ENCODE measurements around the gene PARS2.
A peak's percentile ranks its signal among the peaks of the same experiment; 100 is the strongest.

PARS2 gene

DNA sequence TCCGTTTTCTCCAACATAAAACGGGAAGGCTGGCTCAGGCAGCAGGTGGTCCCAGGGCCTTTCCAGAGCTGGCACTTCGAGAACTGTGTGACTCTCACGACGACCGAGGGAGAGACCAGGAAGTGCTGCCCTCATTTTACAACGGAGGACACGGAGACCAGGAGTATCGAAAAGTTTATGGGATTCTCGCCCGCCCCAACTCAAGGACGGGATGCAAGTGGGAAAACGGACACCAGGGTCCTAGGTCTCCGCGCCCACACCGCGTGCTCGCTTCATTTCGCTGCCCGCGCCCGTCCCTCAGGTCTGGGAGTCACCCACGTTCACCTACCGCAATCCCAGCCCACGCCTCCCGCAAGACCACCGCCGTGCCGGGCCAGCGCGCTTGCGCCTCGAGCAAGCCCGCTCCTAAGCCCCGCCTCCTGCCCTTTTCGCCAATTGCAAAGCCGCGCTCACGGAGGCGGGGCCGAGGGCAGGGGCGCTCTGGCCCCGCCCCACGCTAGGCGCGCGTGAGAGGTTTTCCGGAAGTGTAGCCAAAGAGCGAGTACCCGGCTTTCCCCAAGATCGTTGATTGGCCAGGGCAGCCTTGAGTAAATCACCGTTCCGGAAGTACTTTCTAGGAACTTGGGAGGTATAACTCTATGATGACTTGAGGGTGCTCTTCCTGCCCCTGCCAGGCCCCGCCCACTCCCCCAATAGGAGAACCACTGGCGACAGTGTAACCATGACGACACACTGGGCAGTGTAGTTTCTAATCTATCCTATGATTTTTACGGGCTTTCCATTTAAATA lies at the start of gene PARS2:
Gene PARS2, minus strand, starts transcription at position 391 of the 789 bp plus-strand sequence. CDS start 5,362 bp downstream, outside the sequence.
- DNase-seq (ENCODE audit: low read depth): peak; percentile 100

DNA sequence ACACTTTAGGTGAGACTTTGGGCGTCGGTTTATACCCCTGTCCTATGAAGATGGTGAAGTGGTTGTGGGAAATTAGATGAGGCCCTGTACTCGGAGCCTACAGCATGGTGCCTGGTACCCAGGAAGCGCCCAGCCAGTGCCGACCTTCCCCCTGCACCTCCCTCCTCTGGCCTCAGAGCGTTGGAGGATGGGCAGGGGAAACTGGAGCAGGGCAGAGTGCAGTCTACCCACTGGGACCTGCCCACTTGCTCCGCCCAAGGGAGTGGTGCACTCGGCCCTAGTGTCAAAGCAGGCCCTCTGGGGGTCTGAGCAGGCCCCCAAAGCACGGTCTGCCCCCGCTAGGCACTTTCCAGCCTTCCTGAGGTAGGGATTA lies 49.8 kb upstream of the PARS2 start:
- no peak for DNase-seq (ENCODE audit: low read depth)

DNA sequence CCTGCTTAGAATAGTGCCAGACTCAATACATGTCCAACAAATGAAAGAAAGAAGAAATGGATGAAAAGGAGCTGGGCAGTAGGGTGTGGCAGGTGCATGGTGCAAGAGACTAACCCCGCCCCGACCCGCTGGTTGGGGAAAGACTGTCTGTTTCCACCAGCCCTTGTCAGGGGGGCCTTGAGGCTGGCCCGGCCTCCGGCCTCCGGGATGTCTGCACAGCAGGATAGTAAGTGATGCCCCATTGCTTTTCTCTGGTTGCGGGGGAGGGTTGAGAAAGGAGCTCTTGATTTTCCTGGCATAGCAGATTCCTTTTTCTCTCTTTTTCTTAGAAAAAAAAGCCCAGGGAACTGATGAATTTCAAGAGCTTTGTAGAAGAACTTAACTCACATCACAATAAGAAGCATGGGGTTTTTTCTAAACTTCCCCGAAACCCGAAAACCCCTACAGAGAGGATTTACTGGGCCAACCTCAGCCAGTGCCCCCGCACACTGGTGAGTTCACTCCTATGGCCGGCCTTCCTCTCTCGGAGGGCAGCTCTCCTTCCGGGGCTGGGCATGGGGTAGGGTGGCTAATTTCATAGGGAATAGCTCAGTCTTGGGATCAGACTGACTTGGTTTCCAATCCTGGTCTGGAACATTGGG lies 49.3 kb upstream of the PARS2 start:
- DNase-seq (ENCODE audit: low read depth): no peak

DNA sequence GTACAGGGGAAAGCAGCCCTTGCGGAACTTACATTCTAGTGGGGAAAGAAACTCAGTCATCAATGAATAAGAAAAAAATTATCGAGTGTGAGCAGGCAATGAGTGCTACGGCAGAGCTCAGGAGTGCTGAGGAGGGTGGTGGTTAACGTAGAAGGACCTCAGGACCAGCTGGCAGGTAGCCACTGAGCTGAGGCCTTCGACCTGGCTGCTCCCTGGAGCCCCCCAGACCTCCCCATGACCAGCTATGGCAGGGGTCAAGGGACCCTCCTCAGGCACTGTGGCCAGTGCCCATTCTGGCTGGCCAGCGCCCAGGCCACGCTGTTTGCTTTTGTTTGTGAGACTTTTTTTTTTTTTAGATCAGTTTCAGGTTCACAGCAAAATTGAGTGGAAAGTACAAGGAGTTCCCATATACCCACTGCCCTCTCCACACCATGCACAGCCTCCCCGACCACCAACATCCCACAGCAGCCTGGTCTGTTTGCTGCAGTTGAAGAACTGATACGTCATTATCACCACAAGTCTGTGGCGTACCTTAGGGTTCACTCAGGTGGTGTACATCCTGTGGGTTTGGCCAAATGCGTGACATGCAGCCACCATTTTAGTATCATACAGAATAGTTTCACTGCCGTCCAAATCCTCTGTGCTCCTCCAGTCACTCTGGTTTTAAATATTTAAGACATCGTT lies 48.6 kb upstream of the PARS2 start:
- DNase-seq (ENCODE audit: low read depth): no peak

DNA sequence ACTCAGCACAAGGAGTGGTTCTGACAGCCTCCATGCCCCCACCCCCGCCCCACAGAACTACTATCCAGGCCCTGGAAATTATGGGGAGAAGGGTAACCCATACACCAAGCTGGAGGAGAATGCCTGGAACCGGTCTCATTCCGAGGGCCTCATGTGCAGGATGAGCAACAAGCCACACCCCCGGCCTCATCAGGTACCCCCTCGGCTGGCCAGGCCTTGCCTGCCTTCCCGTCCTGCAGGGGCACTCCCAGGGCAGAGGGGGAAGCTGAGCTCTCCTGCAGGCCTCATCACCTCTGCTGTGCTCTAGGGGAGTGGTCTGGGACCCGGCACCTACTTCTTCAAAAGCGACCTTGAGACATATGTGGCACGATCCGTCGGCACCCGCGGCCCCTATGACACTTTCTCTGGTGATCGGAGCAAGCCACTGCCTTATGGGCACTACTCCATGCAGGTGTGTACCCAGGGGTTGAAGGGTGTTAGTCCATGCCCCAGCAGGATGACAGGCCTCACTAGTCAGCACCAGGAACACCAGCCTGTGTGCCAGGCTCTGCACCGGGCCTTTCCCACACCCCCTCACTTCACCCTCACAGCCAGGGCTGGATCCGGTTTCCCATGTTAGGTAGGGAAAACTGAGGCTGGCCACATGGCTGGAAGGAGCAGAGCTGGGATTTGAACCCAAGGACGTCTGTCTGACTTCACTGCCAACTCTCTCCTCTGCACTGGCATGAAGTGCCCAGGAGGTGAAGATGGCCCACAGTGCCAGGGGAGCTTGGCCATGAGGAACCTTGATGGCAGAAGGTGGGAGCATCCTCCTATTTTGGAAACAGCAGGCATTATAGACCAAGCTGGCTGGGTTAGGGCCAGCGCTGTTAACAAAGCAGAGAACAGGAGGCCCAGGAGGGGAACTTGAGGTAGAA lies 47.7 kb upstream of the PARS2 start:
- DNase-seq (ENCODE audit: low read depth): no peak

DNA sequence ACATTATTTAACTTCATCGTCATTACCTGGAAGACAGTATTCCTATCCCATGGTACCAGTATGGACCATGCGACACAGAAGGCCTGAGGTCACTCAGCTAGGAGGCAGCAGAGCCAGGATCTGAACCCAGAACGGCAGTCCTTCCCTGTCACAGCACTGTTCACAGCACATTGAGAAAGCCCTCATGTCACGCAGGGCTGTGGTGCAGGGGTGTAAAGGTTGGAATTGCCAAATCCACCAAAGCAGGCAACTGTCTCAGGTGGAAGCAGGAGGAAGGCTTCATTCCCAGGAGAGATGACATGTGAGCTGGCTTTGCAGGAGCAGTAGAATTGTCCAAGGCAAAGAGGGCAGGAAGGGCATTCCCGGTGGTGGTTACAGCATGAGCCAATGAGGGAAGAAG lies 46.7 kb upstream of the PARS2 start:
- DNase-seq (ENCODE audit: low read depth): no peak

DNA sequence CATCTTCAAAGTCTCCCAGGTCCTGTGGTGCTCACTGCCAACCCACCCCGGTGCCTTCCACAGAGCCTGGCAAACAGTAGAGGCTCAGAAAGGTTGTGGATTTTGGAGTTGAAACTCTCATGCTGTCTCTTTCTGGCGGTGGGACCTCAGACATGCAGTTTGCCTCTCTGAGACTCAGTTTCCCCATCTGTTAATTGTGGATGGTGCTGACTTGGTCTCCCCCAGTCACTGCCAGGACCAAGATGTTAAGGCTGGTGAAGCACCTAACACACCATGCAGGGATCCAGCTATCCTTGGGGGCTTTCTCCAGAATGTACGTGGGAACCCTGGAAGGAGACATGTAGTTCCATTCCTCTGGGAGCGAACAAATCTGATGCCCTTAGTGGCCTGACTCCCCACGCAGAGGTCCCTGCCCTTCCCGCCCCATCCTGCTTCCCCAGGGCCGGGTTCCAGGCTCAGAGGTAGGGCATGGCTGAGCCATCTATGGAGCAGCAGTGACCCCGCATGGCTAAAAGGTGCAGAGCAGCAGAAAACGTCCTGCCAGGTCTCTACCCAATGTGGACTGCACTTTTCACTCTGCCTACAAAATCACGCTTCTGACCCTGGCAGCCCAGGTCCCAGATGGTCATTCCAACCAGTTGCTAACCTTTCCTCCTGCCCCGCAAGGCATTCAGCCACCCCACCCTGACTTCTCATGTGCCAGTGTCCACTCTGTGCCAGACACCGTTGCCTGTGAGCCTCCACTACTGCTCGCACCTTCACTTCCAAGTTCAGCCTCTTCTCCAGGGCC lies 46.0 kb upstream of the PARS2 start:
- DNase-seq (ENCODE audit: low read depth): peak; percentile 29

DNA sequence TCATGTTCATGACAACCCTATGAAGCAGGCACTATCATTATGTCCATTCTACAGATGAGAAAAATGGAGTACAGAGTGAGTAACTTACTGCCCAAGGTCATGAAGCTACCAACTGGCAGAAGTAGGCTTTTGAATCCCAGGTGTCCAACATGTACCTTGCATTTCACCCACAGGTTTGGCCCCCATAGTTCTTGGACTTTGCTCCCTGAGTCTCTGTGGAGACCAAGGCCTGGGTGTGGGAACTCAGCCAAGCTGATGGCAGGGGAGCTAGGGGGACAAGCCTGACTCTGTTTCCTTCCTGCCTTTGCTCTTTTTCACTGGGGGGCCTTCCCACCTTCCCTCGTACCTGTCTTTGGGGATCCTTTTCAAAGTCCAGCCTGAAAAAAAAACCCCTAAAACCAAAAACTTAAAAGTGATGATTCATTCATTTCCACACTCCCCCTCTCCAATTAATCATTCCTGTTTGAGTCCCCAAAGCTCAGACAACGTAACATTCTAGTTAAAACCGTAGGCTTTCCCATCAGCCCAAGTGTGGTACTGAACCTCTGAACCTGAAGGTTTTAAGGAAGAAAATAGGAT lies 45.3 kb upstream of the PARS2 start:
- no peak for DNase-seq (ENCODE audit: low read depth)

DNA sequence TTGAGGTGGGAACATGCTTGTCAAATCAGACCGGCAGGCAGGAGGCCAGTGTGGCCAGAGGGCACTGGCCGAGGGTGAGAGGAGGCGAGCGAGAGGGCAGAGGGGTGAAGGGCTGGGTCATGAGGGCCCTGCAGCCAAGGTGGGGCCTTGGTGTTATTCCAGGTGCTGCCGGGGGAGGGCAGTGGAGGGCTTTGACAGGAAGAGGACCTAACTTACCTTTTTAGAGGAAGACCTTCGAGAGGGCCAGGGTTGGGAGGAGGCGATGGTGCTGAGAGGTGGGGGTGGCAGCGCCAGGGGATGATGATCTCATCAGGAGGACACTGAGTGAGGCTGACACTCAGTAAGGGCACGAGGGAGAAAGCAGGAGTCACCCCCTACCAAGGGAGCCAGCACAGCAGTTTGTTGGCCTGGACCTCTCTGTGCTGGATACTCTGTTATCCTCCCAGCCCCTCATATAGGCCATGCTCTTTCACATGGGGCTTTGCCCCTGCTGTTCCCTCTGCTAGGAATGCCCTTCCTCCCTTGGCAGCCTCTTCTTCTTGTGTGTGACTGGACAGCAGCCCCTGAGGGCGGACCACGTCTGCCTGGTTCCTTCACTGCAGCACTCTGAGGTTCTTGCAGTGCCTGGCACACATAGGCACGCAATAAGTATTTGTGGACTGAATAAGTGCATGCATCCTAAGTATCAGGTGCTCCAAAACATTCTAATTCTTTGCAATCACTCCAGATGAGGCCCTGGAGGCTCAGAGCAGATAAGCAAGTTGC lies 44.3 kb upstream of the PARS2 start:
- DNase-seq (ENCODE audit: low read depth): no peak

DNA sequence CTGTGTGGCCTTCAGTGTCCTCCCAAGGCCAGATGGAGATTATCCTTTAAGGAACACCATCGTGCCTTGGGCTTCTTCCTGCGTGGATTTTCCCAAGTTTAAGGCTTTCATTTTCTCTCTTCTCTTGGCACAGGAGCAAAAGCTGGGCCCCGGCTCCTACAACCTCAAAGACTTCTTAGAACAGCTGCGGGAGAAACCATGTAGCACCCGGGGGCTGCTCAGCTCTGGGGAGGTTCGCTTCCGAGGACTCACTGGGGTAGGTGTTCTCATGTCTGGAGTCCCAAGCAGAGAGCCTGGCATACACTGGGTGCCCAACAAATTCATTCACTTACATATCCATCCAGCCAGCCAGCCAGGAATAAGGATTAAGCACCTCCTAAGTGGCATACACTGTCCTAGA lies 43.4 kb upstream of the PARS2 start:
- DNase-seq (ENCODE audit: low read depth): no peak

DNA sequence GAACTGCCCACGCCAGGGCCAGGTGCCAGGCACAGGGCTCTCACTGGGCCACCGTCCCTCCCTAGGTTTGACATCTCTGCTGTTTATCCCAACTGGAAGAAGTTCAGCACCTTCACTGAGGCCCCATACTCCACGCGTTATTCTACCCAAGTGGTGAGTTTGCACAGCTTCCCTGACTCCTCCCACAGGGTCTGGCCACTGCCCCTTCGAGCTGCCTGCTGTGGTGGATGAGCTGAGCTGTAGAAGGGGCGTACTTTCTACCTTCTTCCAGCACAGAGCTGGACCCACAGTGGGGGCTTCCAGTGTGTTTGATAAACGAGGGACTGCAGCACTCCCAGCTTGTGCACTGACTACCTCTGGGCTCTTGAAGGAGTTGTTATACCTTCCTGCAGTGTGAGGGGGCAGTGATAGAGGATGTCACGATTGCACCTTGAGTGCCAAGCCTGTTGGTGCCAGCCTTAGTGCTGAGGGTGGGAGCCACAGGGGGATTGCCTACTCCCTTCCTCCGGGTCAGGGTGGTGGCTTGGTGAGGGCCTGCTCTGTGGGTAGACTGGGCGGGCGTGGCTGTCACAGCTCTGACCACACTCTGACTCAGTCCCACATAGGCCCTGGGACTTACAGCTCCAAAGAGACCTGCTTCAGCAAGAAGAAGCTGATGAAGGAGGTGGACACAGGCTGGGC lies 42.7 kb upstream of the PARS2 start:
- DNase-seq (ENCODE audit: low read depth): no peak

DNA sequence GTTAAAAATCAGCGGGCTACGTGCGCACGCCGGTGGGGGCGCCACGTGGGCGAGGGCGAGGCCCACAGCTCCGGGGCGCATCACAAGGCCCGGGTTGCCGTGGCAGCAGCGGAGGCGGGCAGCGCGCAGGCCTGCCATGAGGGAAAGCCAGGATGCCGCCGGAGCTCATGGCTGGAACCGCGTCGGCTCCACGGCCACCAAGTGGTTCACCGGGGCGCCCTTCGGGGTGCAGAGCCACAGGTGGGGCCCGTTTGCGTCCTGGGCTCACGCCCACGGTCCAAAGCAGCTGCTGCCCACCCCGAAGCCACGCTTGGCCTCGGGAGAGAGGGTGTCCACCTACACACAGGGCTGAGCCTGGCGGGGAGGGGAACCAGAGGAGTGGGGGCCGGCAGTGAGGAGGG lies 41.7 kb upstream of the PARS2 start:
- no peak for DNase-seq (ENCODE audit: low read depth)

DNA sequence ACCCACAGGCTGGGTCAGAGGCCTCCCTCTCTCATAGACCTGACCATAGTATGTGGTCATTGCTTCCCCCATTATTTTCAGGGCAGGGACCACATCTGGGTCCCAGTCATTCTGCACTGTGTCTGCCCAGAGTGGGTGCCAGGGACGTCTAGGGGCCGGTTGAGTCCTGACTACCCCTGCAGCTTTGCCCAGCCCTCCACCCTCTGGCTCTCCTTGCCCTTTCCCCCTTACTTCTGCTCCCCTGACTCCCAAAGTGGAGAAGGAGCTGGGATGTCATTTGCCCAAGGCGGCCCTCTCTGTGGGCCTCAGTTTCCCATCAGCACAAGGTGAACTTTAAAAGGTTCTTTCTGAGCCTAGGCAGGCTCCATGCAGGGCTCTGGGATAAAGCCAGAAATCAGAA lies 41.1 kb upstream of the PARS2 start:
- DNase-seq (ENCODE audit: low read depth): no peak

DNA sequence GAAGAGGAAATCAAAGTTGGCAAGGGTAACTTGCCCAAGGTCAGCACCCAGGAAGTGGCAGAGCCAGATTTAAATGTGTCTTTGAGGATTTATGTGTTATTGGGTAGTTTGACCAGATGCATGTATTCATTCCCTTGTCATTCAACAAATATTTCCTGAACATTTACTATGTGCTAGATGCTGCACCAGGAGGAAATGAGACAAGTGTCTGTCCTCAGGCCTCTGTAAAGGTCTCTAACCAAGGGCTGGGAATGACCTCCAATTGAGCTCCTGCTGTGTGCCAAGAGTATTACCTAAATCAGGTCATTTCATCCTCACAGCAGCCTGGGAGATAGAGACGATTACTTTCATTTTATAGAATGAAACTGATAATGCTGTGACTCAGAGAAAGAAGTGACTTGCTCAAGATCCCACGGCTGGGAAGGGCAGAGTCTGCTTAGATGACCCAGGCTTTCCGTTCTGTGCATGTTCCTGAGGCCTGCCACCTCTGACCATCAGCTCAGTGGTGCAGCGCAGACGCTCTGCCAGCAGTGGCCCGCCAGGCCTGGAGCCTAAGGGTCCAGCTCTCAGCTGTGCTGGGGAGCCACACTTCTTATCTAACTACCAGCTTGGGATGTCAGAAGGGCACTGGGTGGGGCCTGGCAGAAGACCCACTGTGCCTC lies 40.3 kb upstream of the PARS2 start:
- peak; percentile 51 for DNase-seq (ENCODE audit: low read depth)

DNA sequence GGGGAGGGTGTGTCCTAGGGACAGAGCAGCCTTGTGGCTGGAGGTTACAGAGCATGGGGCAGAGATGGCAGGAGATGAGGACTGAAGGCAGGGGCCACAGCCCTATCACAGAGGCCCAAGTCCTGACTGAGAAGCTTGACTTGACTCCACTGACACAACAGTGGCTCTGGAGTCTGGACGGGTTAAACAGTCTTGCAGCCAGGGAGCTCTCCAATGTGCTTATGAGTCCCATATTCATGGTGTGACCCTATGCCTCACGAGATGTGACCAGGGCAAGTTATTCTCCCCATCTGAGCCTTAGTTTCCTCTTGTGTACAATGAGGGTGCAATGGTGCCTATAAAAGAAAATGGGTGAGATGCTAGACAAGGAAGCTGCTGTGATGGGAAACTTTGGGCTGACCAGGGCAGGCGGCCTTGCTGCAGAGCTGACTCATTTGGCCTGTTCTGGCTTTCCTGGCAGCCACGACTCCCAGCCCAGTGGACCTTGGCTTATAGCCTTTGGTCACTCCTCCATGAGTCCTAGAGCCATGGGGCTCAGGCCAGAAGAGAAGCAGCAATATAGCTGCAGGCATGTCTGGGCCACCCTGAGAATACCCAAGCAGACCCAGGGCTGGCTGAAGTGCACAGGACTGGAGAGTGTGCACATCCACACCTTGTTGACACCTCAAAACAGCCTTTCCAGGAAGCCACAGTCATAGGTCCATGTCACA lies 39.6 kb upstream of the PARS2 start:
- peak; percentile 40 for DNase-seq (ENCODE audit: low read depth)

DNA sequence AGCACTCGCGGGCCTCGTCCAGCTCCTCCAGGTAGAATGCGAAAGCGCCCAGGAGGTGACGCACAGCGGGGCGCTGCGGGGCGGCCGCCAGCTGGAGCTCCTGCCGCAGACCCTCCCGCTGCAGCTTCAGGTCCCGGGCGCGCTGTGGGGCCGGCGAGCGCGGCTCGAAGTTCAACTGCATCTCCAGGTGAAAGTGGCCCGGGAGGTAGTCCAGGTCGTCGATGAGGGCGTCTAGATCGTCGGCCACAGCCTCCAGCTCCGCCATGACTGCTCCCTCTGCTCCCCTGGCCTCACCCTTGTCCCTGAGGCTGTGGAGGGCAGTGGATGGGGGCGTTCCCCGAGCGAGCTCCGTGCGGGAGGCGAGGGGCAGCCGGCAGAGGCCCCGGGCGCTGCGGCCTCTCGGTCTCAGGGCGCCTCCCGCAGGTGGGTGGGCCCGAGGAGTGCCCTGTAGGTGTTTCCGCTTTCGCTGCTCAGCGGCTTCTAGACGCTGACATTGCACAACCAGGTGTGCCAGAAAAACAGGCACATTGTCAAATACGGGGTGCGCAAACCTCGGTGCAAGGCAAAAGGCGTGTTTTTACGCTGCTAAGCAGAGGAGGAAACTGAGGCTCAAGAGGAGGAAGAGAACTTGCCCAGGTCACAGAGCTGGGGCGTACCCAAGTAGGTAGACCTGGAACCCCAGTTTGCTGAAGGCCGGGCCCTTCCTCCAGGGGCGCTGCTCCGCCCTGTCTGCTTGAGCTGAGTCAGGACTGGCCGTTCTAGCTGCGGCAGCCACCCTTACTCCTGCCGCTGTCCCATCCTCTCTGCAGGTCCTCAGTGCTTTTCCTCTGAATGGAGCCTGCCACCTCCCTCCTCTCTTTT lies 36.8 kb upstream of the PARS2 start, which contains the start of gene TTC22:
Gene TTC22, minus strand, starts transcription at position 425 of the 861 bp plus-strand sequence. Its CDS starts 160 bp downstream, at position 265.
- DNase-seq (ENCODE audit: low read depth): no peak
